Dermis blood vessel endothelial cell (primary cell): ENCODE data around the gene TOR1B. TPM values are rescaled to one million over a fixed set of nuclear protein-coding genes. Genes with fewer than 3 reads are reported as not detected.

Source experiments
- DNase-seq: peaks from one replicate; pipeline ENCODE4 v3.0.0; 2010
- total RNA-seq: library from RNA; depleted of rRNA; stranded (reverse); fragments of >200 nt; gene quantifications from 2 replicates; pipeline ENCODE4 v1.2.3, GENCODE V29; 2014

The TOR1B gene
- total RNA-seq, 1 donor from 2014 or later: 33.5 TPM

DNA sequence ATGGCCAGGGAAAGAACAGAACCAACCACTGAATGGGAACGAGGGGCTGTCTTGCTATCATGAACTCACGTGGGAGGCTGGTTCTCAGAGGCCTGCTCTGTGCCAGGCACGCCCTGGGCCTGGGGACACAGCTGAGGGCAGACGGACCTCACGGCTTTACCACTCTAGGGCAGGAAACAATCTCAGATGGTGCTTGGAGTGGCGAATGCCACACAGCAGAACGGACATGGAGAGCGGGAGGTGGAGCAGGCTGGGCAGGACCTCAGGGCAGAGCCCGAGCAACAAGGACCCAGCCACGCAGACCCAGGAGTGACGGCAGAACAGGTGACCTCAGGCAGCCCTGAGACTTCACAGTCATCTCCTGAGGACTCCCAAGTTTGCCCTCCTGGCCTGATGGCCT, 12.3 kb downstream of the TOR1B start:
- DNase-seq: no peak

- no peak for DNase-seq
These were observed 13.8 kb downstream of the TOR1B start for GRCh38 chr9:129816501-129817435.

GRCh38 chr9:129822898-129823541, 20.0 kb downstream of the TOR1B start:
- DNase-seq: peak; percentile 39

DNA sequence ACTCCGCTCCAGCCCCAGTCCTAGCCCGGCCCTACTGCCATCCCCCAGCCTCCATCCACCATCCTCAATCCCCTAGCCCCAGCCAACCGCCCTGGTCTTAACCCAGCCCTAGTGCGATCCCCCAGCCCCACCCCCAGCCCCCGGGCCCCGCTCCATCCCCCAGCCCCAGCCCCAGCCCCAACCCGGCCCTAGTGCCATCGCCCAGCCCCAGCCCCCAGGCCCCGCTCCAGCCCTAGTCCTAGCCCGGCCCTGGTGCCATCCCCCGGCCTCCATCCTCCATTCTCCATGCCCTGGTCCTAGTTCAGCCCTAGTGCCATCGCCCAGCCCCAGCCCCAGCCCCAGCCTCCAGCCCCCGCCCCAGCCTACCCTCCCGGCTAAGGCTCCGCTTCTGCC, 20.6 kb downstream of the TOR1B start:
- no peak for DNase-seq

DNA sequence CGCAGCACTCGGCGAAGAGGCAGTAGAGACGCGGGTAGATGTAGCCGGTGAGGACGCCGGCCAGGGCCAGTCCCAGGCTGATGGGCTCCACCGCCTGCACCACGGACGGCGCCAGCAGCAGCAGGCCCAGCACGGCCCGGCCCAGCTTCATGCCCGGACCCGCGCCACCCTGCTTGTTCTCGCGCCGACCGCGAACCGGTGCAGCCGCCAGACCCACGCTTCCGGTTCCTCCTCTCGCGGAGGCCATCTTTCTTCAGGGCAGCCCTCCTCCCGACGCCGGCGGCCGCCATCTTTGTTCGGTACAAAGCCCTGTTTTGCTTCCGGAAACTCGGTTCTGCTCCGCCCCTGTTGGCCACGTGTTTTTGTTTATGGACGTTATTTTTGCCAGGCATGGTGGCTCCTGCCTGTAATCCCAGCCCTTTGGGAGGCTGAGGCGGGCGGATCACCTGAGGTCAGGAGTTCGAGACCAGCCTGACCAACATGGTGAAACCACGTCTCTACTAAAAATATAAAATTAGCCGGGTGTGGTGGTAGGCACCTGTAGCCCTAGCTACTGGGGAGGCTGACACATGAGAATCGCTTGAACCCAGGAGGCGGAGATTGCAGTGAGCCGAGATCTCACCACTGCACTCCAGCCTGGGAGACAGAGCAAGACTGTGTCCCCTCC, 21.1 kb downstream of the TOR1B start, which contains the start of gene TOR1A:
TSS of gene TOR1A (minus strand) at position 202 of the 667 bp plus-strand sequence. CDS start at position 151, 51 bp downstream.
- peak; percentile 96 for DNase-seq

DNA sequence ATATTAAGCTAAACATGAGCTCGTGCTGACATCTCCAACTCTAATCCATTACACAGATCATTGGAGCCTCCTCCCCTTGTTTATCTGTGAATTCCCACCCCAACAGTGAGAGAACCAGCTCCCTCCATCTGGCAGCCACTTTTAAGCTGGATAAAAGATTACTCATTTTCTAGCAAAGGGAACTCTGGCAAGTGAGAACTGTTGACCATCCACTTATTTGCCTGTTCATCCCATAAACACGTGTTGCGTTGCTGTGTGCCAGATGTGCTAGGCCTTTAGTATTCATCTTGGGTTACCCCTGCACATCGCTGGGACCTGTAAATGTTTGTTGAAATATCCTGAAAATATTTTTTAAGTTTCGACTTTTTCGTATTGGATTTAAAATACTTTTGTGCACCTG, 23.4 kb downstream of the TOR1B start:
- DNase-seq: no peak

GRCh38 chr9:129826759-129827158, 23.8 kb downstream of the TOR1B start:
- no peak for DNase-seq

DNA sequence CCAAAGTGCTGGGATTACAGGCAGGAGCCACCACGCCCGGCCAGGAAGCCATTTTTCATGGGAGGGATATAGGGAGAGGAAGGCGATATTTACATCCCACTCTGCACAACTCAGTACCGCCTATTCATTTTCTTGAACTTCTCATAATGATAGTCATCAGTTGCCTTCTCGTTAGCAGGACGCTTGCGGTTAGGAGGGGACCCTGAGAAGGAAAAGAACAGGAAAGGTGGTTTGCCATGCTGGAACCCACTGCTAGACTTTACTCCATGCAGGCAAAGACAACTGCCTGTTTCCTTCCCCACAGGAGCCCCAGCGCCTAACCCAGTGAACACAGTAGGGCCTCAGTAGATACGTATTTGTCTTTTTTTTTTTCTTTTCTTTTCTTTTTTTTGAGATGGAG, 25.1 kb downstream of the TOR1B start:
- no peak for DNase-seq

DNA sequence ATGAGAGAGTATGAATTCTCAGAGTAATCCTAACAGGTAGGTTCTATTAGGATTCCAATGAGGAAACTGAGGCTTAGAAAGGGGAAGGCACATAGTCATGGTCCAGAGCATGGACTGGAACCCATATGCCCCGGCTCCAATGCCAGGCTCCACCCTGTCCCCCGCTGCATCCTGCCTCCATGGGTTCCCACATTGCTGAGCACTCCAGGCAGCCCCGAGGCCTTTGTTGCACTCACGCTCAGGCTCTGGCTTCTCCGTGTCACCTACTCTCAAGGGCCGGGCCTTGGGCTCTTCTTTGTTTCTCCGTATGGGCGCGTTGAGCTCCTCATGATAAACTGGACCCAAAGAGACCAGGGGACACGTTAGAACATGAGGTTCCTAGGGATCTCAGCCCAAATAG, 26.0 kb downstream of the TOR1B start:
- DNase-seq: no peak

GRCh38 chr9:129832982-129833381, 30.0 kb downstream of the TOR1B start:
- no peak for DNase-seq

GRCh38 chr9:129834489-129835127, 31.6 kb downstream of the TOR1B start:
- peak; percentile 8 for DNase-seq

- DNase-seq: peak; percentile 97
These were observed 32.3 kb downstream of the TOR1B start, which contains the start of the genes C9orf78 and USP20 for GRCh38 chr9:129835128-129835859. Gene C9orf78, minus strand, starts transcription at chr9:129835275. Its CDS starts 54 bp downstream, at chr9:129835221. Gene USP20, plus strand, starts transcription at chr9:129835458. Its CDS starts 17,098 bp downstream, at chr9:129852556.

DNA sequence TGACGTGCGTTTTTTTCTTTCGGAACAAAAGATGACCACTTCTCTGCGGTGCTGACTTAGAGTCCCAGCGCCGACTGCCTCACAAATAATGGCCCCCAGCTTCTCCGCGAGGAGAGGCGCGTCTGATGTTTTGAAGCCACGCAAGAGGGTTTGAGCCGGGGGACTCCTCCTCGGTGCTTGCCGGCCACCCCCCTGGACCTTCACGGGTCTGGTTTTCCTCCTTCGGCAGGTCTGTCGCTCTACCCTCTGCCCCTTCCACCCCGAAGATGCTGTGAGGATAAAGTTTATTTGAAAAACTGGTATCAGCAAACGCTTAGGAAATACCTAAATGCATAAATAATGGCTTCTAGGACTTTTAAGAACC, 32.9 kb downstream of the TOR1B start:
- DNase-seq: peak; percentile 51

DNA sequence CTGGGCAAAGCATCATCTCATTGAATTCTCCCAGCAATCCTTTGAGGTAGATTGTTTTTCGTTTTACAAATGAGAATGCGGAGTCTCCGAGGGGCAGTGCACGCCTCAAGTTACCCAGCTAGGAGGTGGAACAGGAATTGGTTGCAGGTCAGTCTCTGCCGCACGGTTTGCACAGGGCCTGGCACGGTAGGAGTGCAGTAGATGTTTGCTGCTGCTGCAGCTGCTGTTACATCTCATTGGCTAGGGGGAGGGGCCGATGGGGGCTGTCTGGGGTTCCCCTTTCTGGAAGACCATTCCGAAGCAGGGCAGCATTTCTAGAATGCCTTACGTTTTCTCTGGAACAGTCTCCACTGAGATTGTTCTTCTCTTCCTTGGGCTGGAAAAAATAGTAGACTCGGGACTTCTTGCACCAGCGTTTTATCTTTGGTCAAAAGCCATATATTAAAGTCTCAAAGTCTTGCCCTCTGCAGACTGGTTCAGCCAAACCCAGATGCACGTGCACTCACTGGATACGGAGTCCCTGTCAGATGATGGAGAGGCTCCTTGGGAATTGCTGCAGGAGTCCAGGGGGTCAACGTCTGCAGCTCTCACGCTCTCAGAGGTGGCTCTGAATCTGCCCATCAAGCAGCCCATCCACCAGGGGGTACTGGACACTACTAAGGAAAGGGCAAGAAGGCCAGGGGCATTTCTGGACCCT, 33.5 kb downstream of the TOR1B start:
- no peak for DNase-seq

DNA sequence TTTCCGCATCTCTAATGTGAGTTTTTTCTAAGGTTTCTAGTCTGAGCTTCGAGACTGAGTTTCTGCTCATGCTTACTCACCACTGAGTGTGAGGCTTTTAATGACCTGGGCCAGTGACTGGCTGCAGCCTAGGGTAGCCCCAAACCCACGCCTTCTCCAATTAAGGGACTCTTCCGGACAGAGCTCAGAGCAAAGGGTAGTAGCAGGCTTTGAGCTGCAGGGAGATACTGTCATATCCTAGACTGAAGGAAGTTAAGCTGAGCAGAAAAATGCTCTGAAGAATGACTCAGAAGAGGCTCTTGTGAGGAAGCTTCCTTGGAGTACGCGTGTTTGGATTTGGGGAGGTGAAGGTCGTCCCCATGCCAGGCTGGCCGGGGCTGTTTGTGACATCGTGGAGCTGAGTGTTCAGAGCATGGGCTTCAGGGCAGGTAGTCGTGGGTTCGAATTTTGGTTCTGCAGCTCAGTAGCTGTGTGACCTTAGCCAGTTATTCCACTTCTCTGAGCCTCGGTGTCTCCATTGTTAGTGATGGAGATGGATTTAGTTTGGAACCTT, 35.8 kb downstream of the TOR1B start:
- DNase-seq: peak; percentile 75

DNA sequence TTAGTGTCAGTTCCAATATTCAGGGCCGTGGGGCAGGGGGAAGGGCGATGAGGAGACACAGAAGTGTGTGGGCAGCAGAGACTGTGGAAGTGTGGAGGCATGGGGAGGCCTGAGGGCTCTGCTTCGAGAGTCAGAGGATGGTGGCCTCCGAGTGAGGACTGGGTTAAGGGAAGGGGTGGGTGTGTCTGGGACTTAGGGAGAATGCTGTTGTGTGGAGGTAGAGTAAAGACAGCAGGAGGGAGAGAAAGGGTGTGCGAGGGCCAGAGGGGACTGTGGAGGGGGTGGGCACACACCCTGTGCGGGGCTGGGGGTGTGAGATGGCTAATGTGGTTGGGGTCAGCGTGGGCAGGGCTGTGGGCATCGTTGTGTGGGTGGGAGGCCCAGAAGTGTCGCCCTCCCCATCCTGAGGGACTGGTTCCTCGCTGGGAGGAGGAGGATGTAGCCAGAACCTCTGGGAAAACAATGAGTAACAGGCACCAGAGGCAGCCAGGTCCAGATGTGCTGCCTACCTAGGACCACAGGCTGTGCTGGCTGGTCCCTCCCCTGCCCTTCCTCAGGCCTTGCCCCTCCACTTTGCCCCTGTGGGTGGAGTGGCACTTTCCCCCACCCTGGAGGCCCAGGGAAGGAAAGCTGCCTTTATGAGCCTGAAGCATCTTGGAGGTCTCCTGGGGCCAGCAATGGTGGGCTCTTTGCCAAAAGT, 36.5 kb downstream of the TOR1B start:
- DNase-seq: no peak

DNA sequence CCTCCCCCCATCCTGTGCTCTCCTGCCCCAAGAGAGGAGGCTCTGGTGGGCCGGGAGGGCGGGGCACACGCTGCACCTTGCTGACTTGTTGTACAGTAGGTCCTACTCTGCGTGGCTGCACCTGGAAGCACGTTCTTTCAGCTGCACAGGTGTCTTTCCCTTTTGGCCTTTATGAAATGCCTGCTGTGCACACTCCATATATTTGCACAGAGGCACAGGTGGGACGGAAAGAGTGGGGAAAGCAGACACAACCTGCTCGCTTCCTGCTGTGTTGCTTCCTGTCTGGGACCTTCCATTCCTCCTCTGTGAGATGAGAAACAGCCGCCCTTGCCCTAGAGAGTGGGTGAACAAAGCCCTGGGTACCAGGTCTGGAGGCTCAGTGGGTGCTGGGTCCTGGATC, 37.0 kb downstream of the TOR1B start:
- DNase-seq: no peak

GRCh38 chr9:129841071-129841470, 38.1 kb downstream of the TOR1B start:
- DNase-seq: no peak

DNA sequence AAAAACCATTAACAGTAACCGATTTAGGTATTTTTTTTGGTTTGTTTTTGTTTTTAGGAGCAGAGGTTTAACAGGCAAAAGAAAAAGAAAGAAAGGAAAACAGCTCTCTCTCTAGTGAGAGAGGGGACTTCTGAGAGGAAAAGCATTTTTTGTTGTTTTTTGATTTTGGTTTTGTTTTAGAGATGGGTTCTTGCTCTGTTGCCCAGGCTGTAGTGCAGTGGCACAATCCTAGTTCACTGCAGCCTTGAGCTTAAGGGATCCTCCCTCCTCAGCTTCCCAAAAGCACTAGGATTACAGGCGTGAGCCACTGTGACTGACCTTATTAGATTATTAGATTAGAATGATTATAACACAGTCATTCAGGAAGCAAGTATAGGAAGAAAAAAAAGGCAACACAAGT, 42.4 kb downstream of the TOR1B start:
- no peak for DNase-seq

DNA sequence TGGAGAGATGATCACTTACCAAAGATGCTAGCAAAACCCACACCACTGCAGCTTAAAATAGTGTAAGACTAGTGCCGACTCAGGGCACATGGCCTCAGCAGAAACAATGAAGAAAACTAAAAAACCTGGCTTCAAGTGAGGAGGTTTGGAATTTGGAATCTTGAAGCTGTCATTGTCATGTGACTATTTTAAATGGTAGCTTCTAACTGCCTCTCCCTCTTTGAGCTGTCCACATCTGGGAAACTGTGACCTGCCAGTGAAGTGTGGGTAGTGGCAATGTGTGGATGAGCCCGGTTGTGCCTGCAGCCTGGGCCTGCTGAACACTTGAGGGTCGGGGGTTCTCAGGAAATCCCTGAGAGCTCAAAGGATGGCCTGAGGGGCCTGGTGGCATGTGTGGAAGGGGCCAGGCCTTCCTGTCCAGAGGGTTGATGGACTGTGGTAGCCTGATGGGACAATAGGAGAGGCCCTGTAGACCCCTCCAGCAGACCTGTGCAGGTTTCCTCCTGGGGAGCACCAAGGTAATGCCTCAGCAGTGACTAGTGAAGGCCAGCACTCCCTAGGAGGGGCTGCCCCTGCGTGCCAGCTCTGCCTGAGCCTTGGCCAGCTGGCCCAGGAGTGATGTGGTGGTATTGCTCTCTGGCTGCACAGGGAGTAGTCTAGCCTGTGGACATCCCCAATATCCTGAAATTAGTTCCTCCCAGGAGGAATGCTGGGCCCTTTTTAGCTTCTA, 45.9 kb downstream of the TOR1B start:
- no peak for DNase-seq
